Measurements from ENCODE around the gene SLC38A5.
"Not testable (repeated sequence)": the region's sequence is repeated elsewhere in the genome, so short reads cannot be mapped to it uniquely, and the experiment has no call there.

Gene SLC38A5

DNA sequence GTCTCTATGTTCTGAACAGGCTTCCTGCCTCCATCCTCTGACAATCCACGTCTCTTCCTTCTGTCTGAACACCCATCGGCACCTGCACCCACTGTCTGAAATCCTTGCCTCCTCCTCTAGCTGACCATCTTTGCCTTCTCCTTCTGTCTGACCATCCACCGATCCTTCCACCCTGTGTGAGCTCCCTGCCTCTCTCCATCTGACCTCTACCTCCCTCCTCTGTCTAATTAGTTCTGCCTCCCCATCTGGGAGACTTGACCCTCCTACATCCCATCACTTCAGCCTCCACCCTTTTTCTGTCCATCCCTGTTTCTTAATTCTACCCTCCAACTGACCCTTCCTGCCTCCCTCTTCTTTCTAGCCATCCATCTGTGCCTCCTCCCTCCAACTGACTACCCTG lies 10.0 kb downstream of the SLC38A5 start:
- Histone ChIP-seq H3K4me3 (no peak overlapping the region), H3K27ac (no peak overlapping the region), H3K9ac (ENCODE audit: insufficient read length) (no peak overlapping the region), H3K9me3 (ENCODE audit: low read depth, low read length) (no peaks in the 10 kb centered on the region), H3K36me3 (ENCODE audit: insufficient read depth, low read length) (peaks cover 29% of the 10 kb centered on the region; the same call in 1 of the 2 replicates)
- DNase-seq (ENCODE audit: low read depth, low spot score): no peak
- TF ChIP-seq EZH2 (IDR thresholded peaks at IDR 0.05): no peak
- no peak for TF ChIP-seq FOXP2 (optimal IDR thresholded peaks at IDR 0.05; ENCODE audit: control extremely low read depth, extremely low read length, insufficient read depth)
- no peak for TF ChIP-seq POLR2AphosphoS5 (IDR thresholded peaks at IDR 0.05; ENCODE audit: borderline replicate concordance, low read depth, low read length)

GRCh38 chrX:48459483-48459882 lies 10.6 kb downstream of the SLC38A5 start:
- Histone ChIP-seq H3K27ac (no peak overlapping the region), H3K9me3 (ENCODE audit: low read depth, low read length) (no peaks in the 10 kb centered on the region), H3K9ac (ENCODE audit: insufficient read length) (no peak overlapping the region), H3K36me3 (ENCODE audit: insufficient read depth, low read length) (peaks cover 29% of the 10 kb centered on the region; the same call in 1 of the 2 replicates), H3K4me3 (no peak overlapping the region)
- TF ChIP-seq POLR2AphosphoS5 (IDR thresholded peaks at IDR 0.05; ENCODE audit: borderline replicate concordance, low read depth, low read length) (no peak), EZH2 (IDR thresholded peaks at IDR 0.05) (no peak), FOXP2 (optimal IDR thresholded peaks at IDR 0.05; ENCODE audit: control extremely low read depth, extremely low read length, insufficient read depth) (no peak)
- DNase-seq (ENCODE audit: low read depth, low spot score): no peak

DNA sequence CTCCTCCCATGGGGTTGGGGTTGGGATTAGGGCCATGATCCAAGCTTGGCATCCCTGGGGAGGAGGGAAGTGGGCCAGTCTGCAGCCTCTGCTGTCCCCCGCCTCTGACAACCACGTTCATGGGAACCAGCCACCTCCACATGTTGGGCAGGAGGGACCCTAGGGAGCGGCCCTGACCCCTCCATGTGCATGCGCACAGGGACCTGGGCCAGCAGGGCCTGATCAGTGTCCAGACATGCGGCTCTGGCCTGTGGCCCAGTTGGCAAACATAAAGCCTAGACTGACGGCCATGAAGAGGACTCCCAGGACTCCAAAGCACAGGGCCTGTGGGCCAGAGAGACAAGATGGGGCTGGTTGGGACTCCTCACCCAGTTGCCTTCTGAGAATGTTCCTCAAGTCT lies 11.3 kb downstream of the SLC38A5 start:
- no peak for DNase-seq (ENCODE audit: low read depth, low spot score)
- peaks cover 29% of the 10 kb centered on the region; the same call in 1 of the 2 replicates for H3K36me3 ChIP-seq (ENCODE audit: insufficient read depth, low read length)
- H3K9me3 ChIP-seq (ENCODE audit: low read depth, low read length): no peaks in the 10 kb centered on the region
- H3K27ac ChIP-seq: no peak overlapping the region
- no peak for TF ChIP-seq FOXP2 (optimal IDR thresholded peaks at IDR 0.05; ENCODE audit: control extremely low read depth, extremely low read length, insufficient read depth)
- no peak for TF ChIP-seq EZH2 (IDR thresholded peaks at IDR 0.05)
- H3K4me3 ChIP-seq: no peak overlapping the region
- H3K9ac ChIP-seq (ENCODE audit: insufficient read length): no peak overlapping the region

DNA sequence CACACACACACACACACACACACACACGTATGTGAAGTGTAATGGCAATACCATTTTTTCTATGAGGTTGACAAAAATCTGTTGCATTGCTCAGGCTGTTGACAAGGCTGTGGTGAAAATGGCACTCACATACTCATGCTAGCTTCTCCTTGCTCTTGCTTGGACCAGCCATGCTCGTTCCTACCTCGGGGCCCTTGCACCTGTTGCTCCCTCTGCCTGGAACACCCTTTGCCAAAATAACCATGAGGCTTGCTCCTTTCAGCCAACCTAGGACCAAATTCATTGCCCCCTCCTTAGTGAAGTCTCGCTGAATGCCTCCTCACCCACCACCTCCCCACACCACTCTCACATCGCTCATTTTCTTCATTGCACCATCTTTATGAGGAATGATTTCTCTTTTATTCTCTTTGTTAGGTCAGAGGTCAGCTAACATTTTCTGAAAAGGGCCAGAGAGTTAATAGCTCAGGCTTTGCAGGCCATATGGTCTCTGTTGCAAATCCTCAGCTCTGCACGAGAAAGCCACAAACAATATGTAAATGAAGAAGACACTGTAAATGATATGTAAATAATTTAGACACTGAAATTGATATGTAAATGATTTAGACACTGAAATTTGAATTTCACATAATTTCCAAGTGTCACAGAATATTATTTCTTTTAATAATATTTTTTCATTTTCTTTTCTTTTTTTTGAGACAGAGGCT lies 13.3 kb downstream of the SLC38A5 start:
- H3K36me3 ChIP-seq (ENCODE audit: insufficient read depth, low read length): peaks cover 18% of the 10 kb centered on the region; the same call in 1 of the 2 replicates
- TF ChIP-seq EZH2 (IDR thresholded peaks at IDR 0.05) (no peak), POLR2AphosphoS5 (IDR thresholded peaks at IDR 0.05; ENCODE audit: borderline replicate concordance, low read depth, low read length) (no peak), FOXP2 (optimal IDR thresholded peaks at IDR 0.05; ENCODE audit: control extremely low read depth, extremely low read length, insufficient read depth) (no peak)
- no peak overlapping the region for H3K27ac ChIP-seq
- no peak for DNase-seq (ENCODE audit: low read depth, low spot score)
- no peak overlapping the region for H3K4me3 ChIP-seq
- no peaks in the 10 kb centered on the region for H3K9me3 ChIP-seq (ENCODE audit: low read depth, low read length)
- H3K9ac ChIP-seq (ENCODE audit: insufficient read length): no peak overlapping the region

DNA sequence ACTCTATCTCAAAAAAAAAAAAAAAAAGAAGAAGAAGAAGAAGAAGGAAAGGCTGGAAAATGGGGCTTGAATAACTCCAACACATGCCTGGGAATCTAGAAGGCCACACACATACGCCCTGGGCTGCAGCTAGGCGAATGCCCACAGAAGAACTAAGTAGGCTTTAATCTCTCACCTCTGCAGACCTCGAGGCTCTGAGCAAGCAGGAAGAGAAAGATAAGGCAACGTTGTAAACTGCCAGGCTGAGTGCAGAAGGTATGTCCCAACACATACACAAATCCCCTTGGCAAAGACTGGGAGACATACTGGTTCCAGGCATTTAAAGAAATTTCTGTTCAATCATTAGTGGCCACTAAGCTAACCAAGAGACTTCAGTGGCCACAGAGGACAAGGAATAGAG lies 18.4 kb downstream of the SLC38A5 start:
- Histone ChIP-seq H3K27ac (no peak overlapping the region), H3K36me3 (ENCODE audit: insufficient read depth, low read length) (no peaks in the 10 kb centered on the region), H3K9me3 (ENCODE audit: low read depth, low read length) (no peaks in the 10 kb centered on the region), H3K4me3 (no peak overlapping the region), H3K9ac (ENCODE audit: insufficient read length) (no peak overlapping the region)
- no peak for DNase-seq (ENCODE audit: low read depth, low spot score)
- TF ChIP-seq EZH2 (IDR thresholded peaks at IDR 0.05): no peak
- TF ChIP-seq FOXP2 (optimal IDR thresholded peaks at IDR 0.05; ENCODE audit: control extremely low read depth, extremely low read length, insufficient read depth): no peak
- TF ChIP-seq POLR2AphosphoS5 (IDR thresholded peaks at IDR 0.05; ENCODE audit: borderline replicate concordance, low read depth, low read length): no peak

GRCh38 chrX:48450076-48450475 lies 20.0 kb downstream of the SLC38A5 start:
- Histone ChIP-seq H3K27ac (no peak overlapping the region), H3K9me3 (ENCODE audit: low read depth, low read length) (no peaks in the 10 kb centered on the region), H3K36me3 (ENCODE audit: insufficient read depth, low read length) (no peaks in the 10 kb centered on the region), H3K4me3 (no peak overlapping the region), H3K9ac (ENCODE audit: insufficient read length) (no peak overlapping the region)
- no peak for DNase-seq (ENCODE audit: low read depth, low spot score)
- no peak for TF ChIP-seq FOXP2 (optimal IDR thresholded peaks at IDR 0.05; ENCODE audit: control extremely low read depth, extremely low read length, insufficient read depth)
- TF ChIP-seq EZH2 (IDR thresholded peaks at IDR 0.05): no peak
- TF ChIP-seq POLR2AphosphoS5 (IDR thresholded peaks at IDR 0.05; ENCODE audit: borderline replicate concordance, low read depth, low read length): no peak

DNA sequence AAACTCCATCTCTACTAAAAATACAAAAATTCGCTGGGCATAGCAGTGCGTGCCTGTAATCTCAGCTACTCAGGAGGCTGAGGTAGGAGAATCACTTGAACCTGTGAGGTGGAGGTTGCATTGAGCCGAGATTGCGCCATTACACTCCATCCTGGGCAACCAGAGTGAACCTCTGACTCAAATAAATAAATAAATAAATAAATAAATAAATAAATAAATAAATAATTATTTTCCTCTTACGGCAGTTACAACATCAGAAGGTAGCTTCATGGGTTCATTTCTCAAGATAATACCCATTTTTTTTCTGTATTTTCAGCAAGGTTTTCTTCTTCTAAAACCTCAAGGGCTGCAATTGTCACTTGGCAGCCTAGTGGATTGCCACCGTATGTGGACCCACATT lies 22.9 kb downstream of the SLC38A5 start:
- not testable (repeated sequence) for H3K9me3 ChIP-seq (ENCODE audit: low read depth, low read length); H3K27ac ChIP-seq; H3K9ac ChIP-seq (ENCODE audit: insufficient read length); DNase-seq (ENCODE audit: low read depth, low spot score); H3K4me3 ChIP-seq; H3K36me3 ChIP-seq (ENCODE audit: insufficient read depth, low read length)

GRCh38 chrX:48433713-48434112 lies 36.3 kb downstream of the SLC38A5 start:
- not testable (repeated sequence) for H3K9ac ChIP-seq (ENCODE audit: insufficient read length); H3K4me3 ChIP-seq; DNase-seq (ENCODE audit: low read depth, low spot score); H3K27ac ChIP-seq; H3K9me3 ChIP-seq (ENCODE audit: low read depth, low read length); H3K36me3 ChIP-seq (ENCODE audit: insufficient read depth, low read length)

DNA sequence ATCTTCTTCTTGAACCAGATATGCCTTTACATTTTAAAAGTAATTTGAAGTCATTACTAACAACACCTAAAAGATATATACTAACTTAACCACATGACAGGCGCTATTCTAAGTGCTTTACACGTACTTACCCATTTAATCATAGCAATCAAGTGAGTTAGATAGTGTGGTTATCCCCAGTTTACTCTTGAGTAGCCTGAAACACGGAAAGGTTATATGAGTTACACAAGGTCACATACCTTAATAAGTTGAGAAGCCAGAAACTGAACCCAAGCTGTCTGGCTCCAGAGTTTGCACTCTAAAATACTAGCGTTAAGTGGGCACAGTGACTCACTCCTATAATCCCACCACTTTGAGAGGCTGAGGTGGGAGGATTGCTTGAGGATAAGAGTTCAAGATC lies 39.9 kb downstream of the SLC38A5 start:
- not testable (repeated sequence) for DNase-seq (ENCODE audit: low read depth, low spot score); H3K27ac ChIP-seq; H3K4me3 ChIP-seq; H3K9ac ChIP-seq (ENCODE audit: insufficient read length); H3K36me3 ChIP-seq (ENCODE audit: insufficient read depth, low read length); H3K9me3 ChIP-seq (ENCODE audit: low read depth, low read length)

- H3K9me3 ChIP-seq (ENCODE audit: low read depth, low read length); H3K4me3 ChIP-seq; H3K9ac ChIP-seq (ENCODE audit: insufficient read length); H3K36me3 ChIP-seq (ENCODE audit: insufficient read depth, low read length); H3K27ac ChIP-seq; DNase-seq (ENCODE audit: low read depth, low spot score): not testable (repeated sequence)
These were observed 40.5 kb downstream of the SLC38A5 start for GRCh38 chrX:48429606-48430005.

GRCh38 chrX:48427027-48427716 lies 42.9 kb downstream of the SLC38A5 start:
- H3K9me3 ChIP-seq (ENCODE audit: low read depth, low read length); H3K9ac ChIP-seq (ENCODE audit: insufficient read length); H3K4me3 ChIP-seq; H3K27ac ChIP-seq; H3K36me3 ChIP-seq (ENCODE audit: insufficient read depth, low read length); DNase-seq (ENCODE audit: low read depth, low spot score): not testable (repeated sequence)

DNA sequence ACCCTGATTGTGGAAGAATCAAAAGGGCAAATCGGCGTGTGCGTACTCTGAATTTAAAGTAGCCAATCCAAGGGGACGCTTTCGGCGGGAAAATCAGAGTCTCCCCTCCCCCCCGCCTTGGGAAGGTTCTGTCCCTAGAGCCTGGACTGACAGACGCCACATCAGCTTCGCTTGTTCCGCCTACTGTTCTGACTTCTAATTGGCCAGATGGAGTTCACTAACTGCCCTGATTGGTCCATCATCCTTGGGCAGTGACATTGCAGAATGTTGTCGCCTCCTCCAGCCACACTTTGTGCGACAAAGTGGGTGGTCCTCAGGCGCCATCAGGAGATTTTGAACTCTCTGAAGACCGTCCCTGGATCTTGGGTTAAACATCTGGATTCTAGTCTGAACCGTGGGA lies 58.2 kb downstream of the SLC38A5 start, which contains the start of gene SSX4B:
TSS of gene SSX4B (minus strand) at position 101 of the 400 bp plus-strand sequence. CDS start 588 bp downstream, outside the sequence.
- not testable (repeated sequence) for H3K9me3 ChIP-seq (ENCODE audit: low read depth, low read length); H3K36me3 ChIP-seq (ENCODE audit: insufficient read depth, low read length); H3K4me3 ChIP-seq; DNase-seq (ENCODE audit: low read depth, low spot score); H3K27ac ChIP-seq; H3K9ac ChIP-seq (ENCODE audit: insufficient read length)

Measured in SK-N-MC (cell line).